OCI-LY7 (cell line): ENCODE results near the gene ELFN1. TPM values are rescaled to one million over a fixed set of nuclear protein-coding genes. Genes with fewer than 3 reads are reported as not detected.

Source experiments
- BruUV-seq: library from RNA; stranded (reverse); fragments of 400-500 nt; replicated peaks from 2 replicates; lab custom pipeline; 2021; lab: Mats Ljungman, UMichigan
- CTCF ChIA-PET: fragments of 300-600 bp; sonication (Branson Sonifier 250); formaldehyde crosslinking; loops from one replicate; lab custom pipeline; 2022; ENCODE audit warnings: antibody characterized with exemption; ENCODE audit not compliant: unreplicated experiment; lab: Charles Lee
- POLR2A ChIA-PET: fragments of 300-600 bp; sonication (Branson Sonifier 250); formaldehyde crosslinking; loops from one replicate; lab custom pipeline; 2022; ENCODE audit warnings: antibody characterized with exemption; lab: Charles Lee
- DNase-seq: peaks from one replicate; pipeline ENCODE4 v3.0.0-alpha.2; 2015; ENCODE audit warnings: low spot score
- H2AFZ ChIP-seq: fragments of 200-600 bp; sonication (generic), shearing (Covaris generic); 2 replicates; pipeline ENCODE4 v1.6.1; 2014; ENCODE audit warnings: mild to moderate bottlenecking, antibody characterized with exemption, low read length, moderate library complexity
- H3K27ac ChIP-seq: fragments of 200-600 bp; sonication (generic); 2 replicates; pipeline ENCODE4 v1.5.1; 2014; ENCODE audit warnings: mixed run types, low read depth, mild to moderate bottlenecking, moderate library complexity, low read length, inconsistent platforms; ENCODE audit not compliant: poor library complexity, severe bottlenecking
- H3K36me3 ChIP-seq: fragments of 200-600 bp; sonication (generic); 2 replicates; pipeline ENCODE4 v1.6.1; 2014; ENCODE audit warnings: mild to moderate bottlenecking, antibody characterized with exemption, low read length, moderate library complexity, mixed read lengths; ENCODE audit not compliant: insufficient read depth
- H3K4me1 ChIP-seq: fragments of 200-600 bp; sonication (generic); 2 replicates; pipeline ENCODE4 v1.5.1; 2014; ENCODE audit warnings: mild to moderate bottlenecking, low read length; ENCODE audit not compliant: insufficient read depth, poor library complexity, severe bottlenecking
- H3K4me2 ChIP-seq: fragments of 200-600 bp; sonication (generic); 2 replicates; pipeline ENCODE4 v1.6.1; 2014; ENCODE audit warnings: mild to moderate bottlenecking, low read length
- H3K4me3 ChIP-seq: fragments of 200-600 bp; sonication (generic); 2 replicates; pipeline ENCODE4 v1.5.1; 2014; ENCODE audit warnings: mild to moderate bottlenecking, low read depth, low read length; ENCODE audit not compliant: poor library complexity, severe bottlenecking
- H3K79me2 ChIP-seq: fragments of 200-600 bp; sonication (generic); 2 replicates; pipeline ENCODE4 v1.6.1; 2016; ENCODE audit warnings: low read depth, mild to moderate bottlenecking, low read length, moderate library complexity, mixed read lengths; ENCODE audit not compliant: insufficient read depth
- H3K9me2 ChIP-seq: fragments of 200-600 bp; sonication (generic); 2 replicates; pipeline ENCODE4 v1.6.1; 2016; ENCODE audit warnings: mild to moderate bottlenecking, low read length, mixed read lengths; ENCODE audit not compliant: insufficient read depth
- H3K9me3 ChIP-seq: fragments of 200-600 bp; sonication (generic); 2 replicates; pipeline ENCODE4 v1.6.1; 2014; ENCODE audit warnings: mild to moderate bottlenecking, mixed run types, low read length, mixed read lengths
- H4K20me1 ChIP-seq: fragments of 200-600 bp; sonication (generic); 2 replicates; pipeline ENCODE4 v1.6.1; 2014; ENCODE audit warnings: mild to moderate bottlenecking, antibody characterized with exemption, low read length, moderate library complexity, mixed read lengths; ENCODE audit not compliant: insufficient read depth
- CTCF ChIP-seq: fragments of 200-600 bp; sonication (generic); conservative IDR thresholded peaks from 2 replicates; pipeline ENCODE4 v1.5.1; 2014; ENCODE audit warnings: mild to moderate bottlenecking, antibody characterized with exemption, low read length, moderate library complexity, mixed read lengths
- EZH2phosphoT487 ChIP-seq: fragments of 200-600 bp; sonication (generic); IDR thresholded peaks from 2 replicates; pipeline ENCODE4 v1.6.1; 2018; ENCODE audit warnings: low read depth, borderline replicate concordance, mild to moderate bottlenecking, mixed run types, antibody characterized with exemption, low read length, moderate library complexity, mixed read lengths
- intact Hi-C: fragments of 100-400 bp; cut with micrococcal nuclease; formaldehyde crosslinking; loops from one replicate; pipeline ENCODE4 v1.10.0; 2022; ENCODE audit not compliant: unreplicated experiment
- total RNA-seq, 2 experiments: library from RNA; depleted of rRNA in 1 of 2; stranded (reverse); fragments of >200 nt in 1 of 2; shearing (Covaris generic) in 1 of 2; gene quantifications; 2 replicates each; pipeline ENCODE4 v1.2.3, GENCODE V29; 2014 to 2022

Gene ELFN1
- total RNA-seq, 2 experiments from 2014 or later, result not detected

- H3K36me3 ChIP-seq, result no peaks in the 10 kb centered on the region
- POLR2A ChIA-PET, result interaction anchor here (0.6 kb wide), 1 partner anchor 858 kb away, joined by 4 read pairs; no protein-coding TSS in a partner anchor
- no peak for DNase-seq
- no TSS peak for BruUV-seq
- peaks cover 6% of the 10 kb centered on the region; the same call in 1 of the 2 replicates for H3K9me3 ChIP-seq
- TF ChIP-seq CTCF (no peak), EZH2phosphoT487 (no peak)
- CTCF ChIA-PET, result no interaction called here
- no peak overlapping the region for H3K4me2 ChIP-seq
- no peaks in the 10 kb centered on the region for H4K20me1 ChIP-seq
- H3K9me2 ChIP-seq, result no peaks in the 10 kb centered on the region
- H3K79me2 ChIP-seq, result no peaks in the 10 kb centered on the region
- H3K4me1 ChIP-seq, result no peaks in the 10 kb centered on the region
- no peak overlapping the region for H3K4me3 ChIP-seq
- intact Hi-C loops, result no loop called here
- no peak overlapping the region for H3K27ac ChIP-seq
- H2AFZ ChIP-seq, result no peak overlapping the region
Measured at GRCh38 chr7:1624999-1625927, 44.8 kb upstream of the ELFN1 start.

- no peak for TF ChIP-seq EZH2phosphoT487
- TF ChIP-seq CTCF, result no peak
- Histone ChIP-seq H3K9me2 (no peaks in the 10 kb centered on the region), H3K79me2 (no peaks in the 10 kb centered on the region), H2AFZ (no peak overlapping the region), H3K27ac (no peak overlapping the region), H3K4me3 (no peak overlapping the region), H3K4me2 (no peak overlapping the region), H4K20me1 (no peaks in the 10 kb centered on the region), H3K4me1 (no peaks in the 10 kb centered on the region), H3K9me3 (peaks cover 6% of the 10 kb centered on the region; the same call in 1 of the 2 replicates), H3K36me3 (no peaks in the 10 kb centered on the region)
- intact Hi-C loops, result no loop called here
- POLR2A ChIA-PET, result no interaction called here
- DNase-seq, result no peak
- CTCF ChIA-PET, result interaction anchor here (1.0 kb wide), 1 partner anchor 15 kb away, joined by 9 read pairs; no protein-coding TSS in a partner anchor
- BruUV-seq, result no TSS peak
Measured at GRCh38 chr7:1626769-1627168, 43.3 kb upstream of the ELFN1 start.
